Mammary epithelial cell (primary cell): ENCODE data around the gene GAA.

Source experiments
- CTCF ChIP-seq, 2 donors: IDR thresholded peaks in 1 of 2; conservative IDR thresholded peaks in 1 of 2; 2 replicates each; pipeline ENCODE4 v1.5.1; 2011 to 2012; ENCODE audit warnings: inconsistent platforms in 2 of 2, low read length in 2 of 2, mild to moderate bottlenecking in 2 of 2, control low read depth in 1 of 2, low read depth in 1 of 2; ENCODE audit not compliant: insufficient read depth in 1 of 2; ENCODE audit errors: extremely low read depth in 1 of 2
- EZH2 ChIP-seq: IDR thresholded peaks from 2 replicates; pipeline ENCODE4 v1.6.1; 2012; ENCODE audit warnings: low read length, inconsistent platforms, borderline replicate concordance

DNA sequence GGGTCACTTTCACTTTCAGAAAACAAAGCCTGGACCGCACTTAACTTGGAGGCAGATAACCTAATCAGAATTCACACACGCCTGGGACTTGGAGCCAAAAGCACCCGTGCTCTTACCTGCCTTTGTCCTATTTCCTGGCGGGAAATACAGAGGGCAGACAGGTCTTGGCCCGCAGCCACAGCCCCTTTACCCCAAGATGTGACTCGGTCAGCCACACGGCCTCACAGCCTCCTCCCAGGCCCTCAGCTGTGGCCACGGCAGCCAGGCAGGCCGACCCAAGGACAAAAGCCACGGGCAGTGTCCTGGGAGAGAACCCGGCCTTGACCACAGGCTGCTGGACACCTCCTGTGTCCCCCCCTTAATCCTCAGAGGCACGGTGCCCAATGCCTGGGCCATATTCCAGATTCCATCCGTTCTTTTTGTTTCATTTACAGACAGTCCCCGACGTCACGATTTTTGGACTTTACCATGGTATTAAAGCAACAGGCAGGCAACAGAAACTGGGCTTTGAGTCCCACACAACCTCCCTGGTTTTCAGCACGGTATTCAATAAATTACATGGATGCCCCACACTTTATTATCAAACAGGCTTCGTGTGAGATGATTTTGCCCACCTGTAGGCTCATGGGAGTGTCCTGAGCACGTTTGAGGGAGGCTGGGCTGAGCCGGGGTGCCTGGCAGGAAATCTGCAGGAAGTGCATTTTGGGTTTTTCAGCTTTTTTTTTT is 30.1 kb upstream of the GAA start:
- TF ChIP-seq CTCF (conservative IDR thresholded peaks at IDR 0.05 in 1 of 2, IDR thresholded peaks at IDR 0.05 in 1 of 2; ENCODE audit: extremely low read depth in 1 of 2, insufficient read depth in 1 of 2, low read depth in 1 of 2, low read length in 2 of 2) (no peak), EZH2 (no peak)
